RWPE2 (cell line): Measurements from ENCODE around the gene JPH3.

Experiments
- ATAC-seq: fragments of 200-7000 bp; cut with Tn5 transposase; 3 replicates; pipeline ENCODE4 v1.9.1; 2021; ENCODE audit warnings: low read depth
- DNase-seq: peaks from one replicate; pipeline ENCODE4 v3.0.0-alpha.2; 2020; ENCODE audit warnings: low spot score
- H3K27ac ChIP-seq: fragments of 450-650 bp; 2 replicates; pipeline ENCODE4 v1.5.1; 2017; ENCODE audit warnings: mild to moderate bottlenecking; ENCODE audit not compliant: poor library complexity, severe bottlenecking
- H3K27me3 ChIP-seq: fragments of 250-450 bp; sonication (Bioruptor Pico); 2 replicates; pipeline ENCODE4 v1.5.1; 2021; ENCODE audit warnings: mild to moderate bottlenecking, moderate library complexity; ENCODE audit not compliant: insufficient read depth, poor library complexity, severe bottlenecking
- H3K36me3 ChIP-seq: fragments of 250-450 bp; sonication (Bioruptor Pico); 2 replicates; pipeline ENCODE4 v1.5.1; 2020; ENCODE audit warnings: low read depth, mild to moderate bottlenecking, moderate library complexity
- H3K4me1 ChIP-seq: fragments of 250-450 bp; sonication (Bioruptor Pico); 2 replicates; pipeline ENCODE4 v1.5.1; 2021; ENCODE audit warnings: mild to moderate bottlenecking, moderate library complexity; ENCODE audit not compliant: insufficient read depth, poor library complexity, severe bottlenecking
- H3K4me3 ChIP-seq: fragments of 250-450 bp; sonication (Bioruptor Pico); 2 replicates; pipeline ENCODE4 v1.5.1; 2021; ENCODE audit warnings: mild to moderate bottlenecking, moderate library complexity; ENCODE audit not compliant: severe bottlenecking
- H3K9me3 ChIP-seq: fragments of 250-450 bp; sonication (Bioruptor Pico); 2 replicates; pipeline ENCODE4 v1.5.1; 2021; ENCODE audit warnings: mild to moderate bottlenecking, moderate library complexity; ENCODE audit not compliant: severe bottlenecking
- TF ChIP-seq, protein P1 (sequence below): fragments of 450-650 bp; IDR thresholded peaks from one replicate; pipeline ENCODE4 v1.5.1; 2017; ENCODE audit warnings: mild to moderate bottlenecking, moderate library complexity; ENCODE audit not compliant: poor library complexity, severe bottlenecking

The JPH3 gene

DNA sequence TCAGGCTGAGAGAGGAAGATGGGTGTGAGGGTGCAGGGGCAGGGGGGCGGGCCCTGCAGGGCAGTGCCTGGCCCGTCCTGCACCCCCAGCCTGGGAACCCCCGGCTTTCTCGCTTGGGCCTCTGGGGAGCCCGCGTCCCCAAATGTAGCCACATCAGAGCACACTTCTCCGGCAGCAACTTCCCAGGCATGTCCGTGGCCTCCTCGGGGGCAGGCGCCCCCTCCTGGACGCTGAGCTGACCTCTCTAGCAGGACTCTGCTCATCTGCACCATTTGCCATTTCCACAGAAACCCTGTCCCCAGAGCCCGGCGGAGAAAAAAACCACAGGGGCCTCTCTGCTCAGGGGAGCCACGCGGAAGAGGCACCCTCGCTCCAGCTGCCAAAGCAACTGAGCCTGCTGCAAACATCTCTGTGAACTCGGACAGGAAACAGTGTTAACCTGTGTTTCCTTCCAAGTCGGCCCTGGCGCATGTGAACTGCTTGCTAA, 100.1 kb downstream of the JPH3 start:
- H3K4me1 ChIP-seq = no peaks in the 10 kb centered on the region
- no peak overlapping the region for H3K27ac ChIP-seq
- H3K36me3 ChIP-seq = peaks cover 21% of the 10 kb centered on the region; the same call in 1 of the 2 replicates
- H3K4me3 ChIP-seq = no peak overlapping the region
- H3K27me3 ChIP-seq = no peaks in the 10 kb centered on the region
- no peaks in the 10 kb centered on the region for H3K9me3 ChIP-seq
- DNase-seq = no peak
- no peak for ATAC-seq
- TF ChIP-seq, protein P1, sequence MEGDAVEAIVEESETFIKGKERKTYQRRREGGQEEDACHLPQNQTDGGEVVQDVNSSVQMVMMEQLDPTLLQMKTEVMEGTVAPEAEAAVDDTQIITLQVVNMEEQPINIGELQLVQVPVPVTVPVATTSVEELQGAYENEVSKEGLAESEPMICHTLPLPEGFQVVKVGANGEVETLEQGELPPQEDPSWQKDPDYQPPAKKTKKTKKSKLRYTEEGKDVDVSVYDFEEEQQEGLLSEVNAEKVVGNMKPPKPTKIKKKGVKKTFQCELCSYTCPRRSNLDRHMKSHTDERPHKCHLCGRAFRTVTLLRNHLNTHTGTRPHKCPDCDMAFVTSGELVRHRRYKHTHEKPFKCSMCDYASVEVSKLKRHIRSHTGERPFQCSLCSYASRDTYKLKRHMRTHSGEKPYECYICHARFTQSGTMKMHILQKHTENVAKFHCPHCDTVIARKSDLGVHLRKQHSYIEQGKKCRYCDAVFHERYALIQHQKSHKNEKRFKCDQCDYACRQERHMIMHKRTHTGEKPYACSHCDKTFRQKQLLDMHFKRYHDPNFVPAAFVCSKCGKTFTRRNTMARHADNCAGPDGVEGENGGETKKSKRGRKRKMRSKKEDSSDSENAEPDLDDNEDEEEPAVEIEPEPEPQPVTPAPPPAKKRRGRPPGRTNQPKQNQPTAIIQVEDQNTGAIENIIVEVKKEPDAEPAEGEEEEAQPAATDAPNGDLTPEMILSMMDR = no peak

DNA sequence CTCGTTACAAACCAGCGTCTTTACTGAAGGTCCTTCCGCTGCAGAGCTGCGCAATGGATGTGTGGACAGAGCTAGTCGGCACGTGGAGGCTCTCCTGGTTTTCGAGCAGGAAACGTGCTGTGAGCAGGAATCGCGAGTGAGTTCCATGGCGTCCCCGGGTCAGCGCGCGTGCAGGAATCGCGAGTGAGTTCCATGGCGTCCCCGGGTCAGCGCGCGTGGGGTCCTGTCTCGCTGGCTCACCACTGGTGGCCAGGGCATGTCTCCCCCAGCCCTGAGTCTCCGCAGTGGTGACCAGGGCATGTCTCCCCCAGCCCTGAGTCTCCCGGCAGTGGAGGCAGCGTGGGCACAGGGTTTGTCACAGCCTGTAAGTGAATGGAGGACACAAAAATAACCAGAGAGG, 100.8 kb downstream of the JPH3 start:
- Histone ChIP-seq H3K4me1 (no peaks in the 10 kb centered on the region), H3K36me3 (peaks cover 21% of the 10 kb centered on the region; the same call in 1 of the 2 replicates)

DNA sequence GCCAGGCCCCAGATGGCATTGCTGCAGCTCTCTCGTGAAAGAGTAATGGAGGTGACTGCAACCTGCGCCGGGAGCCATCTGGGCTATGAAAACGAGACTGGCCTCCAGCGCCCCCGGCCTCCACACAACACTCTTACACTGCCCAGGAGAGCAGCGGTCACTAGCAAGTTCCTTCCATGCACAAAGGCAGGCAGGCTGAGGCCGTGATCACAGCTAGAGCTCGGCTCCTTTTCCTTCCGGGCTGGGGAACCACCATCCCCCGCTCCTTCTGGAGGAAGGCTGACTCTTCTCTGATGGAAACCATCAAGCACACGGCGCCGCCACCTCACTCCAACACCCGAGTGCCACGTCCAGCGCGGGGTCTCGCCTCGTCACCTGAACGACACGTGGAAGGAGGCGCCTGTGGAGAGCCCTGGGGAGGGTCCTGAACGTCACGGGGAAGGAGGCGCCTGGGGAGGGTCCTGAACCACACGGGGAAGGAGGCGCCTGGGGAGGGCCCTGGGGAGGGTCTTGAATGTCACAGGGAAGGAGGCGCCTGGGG, 101.6 kb downstream of the JPH3 start:
- TF ChIP-seq, protein P1 = no peak
- Histone ChIP-seq H3K9me3 (no peaks in the 10 kb centered on the region), H3K36me3 (peaks cover 21% of the 10 kb centered on the region; the same call in 1 of the 2 replicates), H3K27me3 (no peaks in the 10 kb centered on the region), H3K4me3 (no peak overlapping the region), H3K27ac (no peak overlapping the region), H3K4me1 (no peaks in the 10 kb centered on the region)
- no peak for DNase-seq
- ATAC-seq = no peak

More for the DNA sequence above, 100.8 kb downstream of the JPH3 start:
- no peak for ATAC-seq
- no peaks in the 10 kb centered on the region for H3K27me3 ChIP-seq
- H3K4me3 ChIP-seq = no peak overlapping the region
- TF ChIP-seq, protein P1 = no peak
- no peaks in the 10 kb centered on the region for H3K9me3 ChIP-seq
- no peak for DNase-seq
- no peak overlapping the region for H3K27ac ChIP-seq

DNA sequence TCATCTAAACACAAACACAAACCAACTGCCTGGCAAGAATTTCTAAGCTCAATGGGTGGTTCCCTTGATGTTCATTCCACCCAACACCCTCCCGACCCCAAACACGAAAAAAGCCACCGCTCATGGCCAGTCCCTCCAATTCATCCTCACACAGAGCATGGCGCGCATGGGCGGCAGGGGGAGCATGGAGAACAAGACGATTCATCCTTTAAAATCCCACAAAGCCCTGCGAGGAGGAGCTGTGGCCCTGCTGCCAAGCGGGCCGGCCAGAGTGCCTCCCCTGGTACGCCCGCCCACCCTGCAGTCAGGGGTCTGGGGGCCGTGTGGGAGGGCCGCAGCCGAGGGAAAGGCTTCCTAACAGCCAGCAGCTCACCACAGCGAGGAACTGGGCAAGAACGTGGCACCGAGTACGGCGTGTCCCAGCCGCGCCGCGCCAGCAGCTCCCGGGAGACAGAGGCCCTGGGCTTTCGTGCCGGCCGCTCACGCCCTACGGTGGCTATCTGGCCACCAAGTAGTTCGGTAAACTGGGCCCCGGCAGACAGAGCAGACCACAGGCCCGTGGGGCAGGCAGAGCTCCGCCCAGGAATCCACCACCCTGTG, 102.5 kb downstream of the JPH3 start:
- peaks cover 21% of the 10 kb centered on the region; the same call in 1 of the 2 replicates for H3K36me3 ChIP-seq
- no peaks in the 10 kb centered on the region for H3K27me3 ChIP-seq
- no peak for ATAC-seq
- DNase-seq = no peak
- no peak overlapping the region for H3K27ac ChIP-seq
- H3K4me3 ChIP-seq = no peak overlapping the region
- TF ChIP-seq, protein P1 = no peak
- H3K9me3 ChIP-seq = no peaks in the 10 kb centered on the region
- H3K4me1 ChIP-seq = no peaks in the 10 kb centered on the region

DNA sequence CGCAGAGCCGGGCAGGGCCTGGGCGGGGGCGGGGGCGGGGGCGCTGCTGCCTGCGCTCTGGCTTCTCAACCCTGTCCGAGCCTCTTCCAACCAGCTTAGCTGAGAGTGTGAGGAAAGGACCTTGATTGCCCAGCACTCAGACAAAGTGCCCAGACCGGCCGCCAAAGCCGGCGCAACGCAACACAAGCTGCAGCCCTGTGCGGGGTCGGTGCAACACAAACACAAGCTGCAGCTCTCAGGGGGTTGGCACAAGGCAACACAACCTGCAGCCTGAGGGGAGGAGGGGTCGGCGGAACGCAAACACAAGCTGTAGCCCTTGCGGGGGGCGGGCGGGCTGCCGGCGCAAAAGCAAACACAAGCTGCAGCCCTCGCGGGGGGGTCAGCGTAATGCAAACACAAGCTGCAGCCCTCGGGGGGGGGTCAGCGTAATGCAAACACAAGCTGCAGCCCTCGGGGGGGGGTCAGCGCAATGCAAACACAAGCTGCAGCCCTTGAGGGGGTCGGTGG, 103.5 kb downstream of the JPH3 start:
- DNase-seq (no peak), ATAC-seq (no peak)
- no peak overlapping the region for H3K27ac ChIP-seq
- TF ChIP-seq, protein P1 = no peak
- no peaks in the 10 kb centered on the region for H3K27me3 ChIP-seq
- no peaks in the 10 kb centered on the region for H3K4me1 ChIP-seq
- H3K36me3 ChIP-seq = peaks cover 28% of the 10 kb centered on the region
- H3K4me3 ChIP-seq = no peak overlapping the region
- H3K9me3 ChIP-seq = no peaks in the 10 kb centered on the region
